Measurements from ENCODE around the gene IRF5.

IRF5 gene

DNA sequence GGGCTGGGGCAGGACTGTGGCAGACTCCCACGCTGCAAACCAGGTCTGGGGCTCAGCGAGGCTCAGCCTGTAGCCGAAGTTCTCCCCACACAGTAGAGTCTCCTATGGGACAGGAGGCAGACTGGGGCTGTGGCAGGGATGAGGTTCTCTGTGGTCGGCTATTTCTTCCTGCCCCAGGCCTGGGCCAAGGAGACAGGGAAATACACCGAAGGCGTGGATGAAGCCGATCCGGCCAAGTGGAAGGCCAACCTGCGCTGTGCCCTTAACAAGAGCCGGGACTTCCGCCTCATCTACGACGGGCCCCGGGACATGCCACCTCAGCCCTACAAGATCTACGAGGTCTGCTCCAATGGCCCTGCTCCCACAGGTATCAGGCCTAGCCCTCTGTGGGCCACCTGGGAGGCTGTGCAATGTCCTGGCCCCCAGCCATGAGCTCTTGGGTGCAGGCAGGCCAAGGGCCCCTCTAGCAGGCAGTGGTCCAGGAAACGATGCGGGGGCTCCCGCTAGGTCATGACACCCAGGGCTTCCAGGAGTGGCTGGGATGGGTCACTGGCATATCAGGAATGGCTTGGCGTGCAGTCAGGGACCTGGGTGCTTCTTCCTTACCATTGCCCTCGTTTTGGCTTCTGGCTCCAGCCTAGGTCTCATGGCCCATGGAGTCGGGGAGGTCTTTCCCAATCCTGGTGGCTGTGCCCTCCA, 8.1 kb downstream of the IRF5 start:
- Histone ChIP-seq H4K20me1 (ENCODE audit: insufficient read depth) (no peaks in the 10 kb centered on the region), H3K27me3 (ENCODE audit: insufficient read depth, low read depth) (no peaks in the 10 kb centered on the region), H3K4me3 (IDR thresholded peaks at IDR 0.05; ENCODE audit: insufficient read depth, low read depth, low read length) (no peak overlapping the region), H3K4me2 (no peak overlapping the region), H3K36me3 (ENCODE audit: insufficient read depth) (no peaks in the 10 kb centered on the region), H3K27ac (no peak overlapping the region), H3K79me2 (ENCODE audit: insufficient read depth, low read depth) (no peaks in the 10 kb centered on the region), H3K9ac (no peak overlapping the region), H2AFZ (ENCODE audit: low read depth) (no peak overlapping the region), H3K4me1 (ENCODE audit: low read depth, poor library complexity, severe bottlenecking) (peaks cover 13% of the 10 kb centered on the region)
- TF ChIP-seq, protein P1, sequence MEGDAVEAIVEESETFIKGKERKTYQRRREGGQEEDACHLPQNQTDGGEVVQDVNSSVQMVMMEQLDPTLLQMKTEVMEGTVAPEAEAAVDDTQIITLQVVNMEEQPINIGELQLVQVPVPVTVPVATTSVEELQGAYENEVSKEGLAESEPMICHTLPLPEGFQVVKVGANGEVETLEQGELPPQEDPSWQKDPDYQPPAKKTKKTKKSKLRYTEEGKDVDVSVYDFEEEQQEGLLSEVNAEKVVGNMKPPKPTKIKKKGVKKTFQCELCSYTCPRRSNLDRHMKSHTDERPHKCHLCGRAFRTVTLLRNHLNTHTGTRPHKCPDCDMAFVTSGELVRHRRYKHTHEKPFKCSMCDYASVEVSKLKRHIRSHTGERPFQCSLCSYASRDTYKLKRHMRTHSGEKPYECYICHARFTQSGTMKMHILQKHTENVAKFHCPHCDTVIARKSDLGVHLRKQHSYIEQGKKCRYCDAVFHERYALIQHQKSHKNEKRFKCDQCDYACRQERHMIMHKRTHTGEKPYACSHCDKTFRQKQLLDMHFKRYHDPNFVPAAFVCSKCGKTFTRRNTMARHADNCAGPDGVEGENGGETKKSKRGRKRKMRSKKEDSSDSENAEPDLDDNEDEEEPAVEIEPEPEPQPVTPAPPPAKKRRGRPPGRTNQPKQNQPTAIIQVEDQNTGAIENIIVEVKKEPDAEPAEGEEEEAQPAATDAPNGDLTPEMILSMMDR (conservative IDR thresholded peaks at IDR 0.05; ENCODE audit: low read depth, low read length): no peak

DNA sequence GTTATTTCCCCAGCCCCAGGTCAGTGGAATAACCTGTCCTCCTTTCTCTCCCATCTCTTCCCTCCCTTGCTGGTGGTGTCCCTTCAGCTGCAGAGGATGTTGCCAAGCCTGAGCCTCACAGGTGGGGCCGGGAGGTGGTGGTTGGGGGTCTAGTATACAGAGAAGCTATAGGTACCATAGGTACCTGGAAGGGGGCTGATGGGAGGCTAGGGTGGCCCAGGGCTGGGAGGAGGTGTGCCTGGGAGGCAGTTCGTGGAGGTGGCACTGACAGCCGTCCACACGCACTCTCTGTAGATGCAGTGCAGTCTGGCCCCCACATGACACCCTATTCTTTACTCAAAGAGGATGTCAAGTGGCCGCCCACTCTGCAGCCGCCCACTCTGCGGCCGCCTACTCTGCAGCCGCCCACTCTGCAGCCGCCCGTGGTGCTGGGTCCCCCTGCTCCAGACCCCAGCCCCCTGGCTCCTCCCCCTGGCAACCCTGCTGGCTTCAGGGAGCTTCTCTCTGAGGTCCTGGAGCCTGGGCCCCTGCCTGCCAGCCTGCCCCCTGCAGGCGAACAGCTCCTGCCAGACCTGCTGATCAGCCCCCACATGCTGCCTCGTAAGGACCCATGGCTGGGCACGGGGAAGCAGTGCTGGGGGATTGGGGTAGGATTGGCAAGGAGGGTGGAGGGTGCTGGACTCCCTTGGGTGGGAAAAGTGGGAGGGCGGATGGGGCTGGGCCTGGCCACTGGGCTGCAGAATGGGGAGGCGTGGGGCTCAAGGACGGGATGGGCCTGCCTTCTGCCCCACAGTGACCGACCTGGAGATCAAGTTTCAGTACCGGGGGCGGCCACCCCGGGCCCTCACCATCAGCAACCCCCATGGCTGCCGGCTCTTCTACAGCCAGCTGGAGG, 9.5 kb downstream of the IRF5 start:
- TF ChIP-seq, protein P1 (conservative IDR thresholded peaks at IDR 0.05; ENCODE audit: low read depth, low read length): peak; percentile 48
- Histone ChIP-seq H3K36me3 (ENCODE audit: insufficient read depth) (no peaks in the 10 kb centered on the region), H3K4me2 (no peak overlapping the region), H4K20me1 (ENCODE audit: insufficient read depth) (no peaks in the 10 kb centered on the region), H2AFZ (ENCODE audit: low read depth) (no peak overlapping the region), H3K4me1 (ENCODE audit: low read depth, poor library complexity, severe bottlenecking) (no peaks in the 10 kb centered on the region), H3K9ac (no peak overlapping the region), H3K27ac (no peak overlapping the region), H3K4me3 (IDR thresholded peaks at IDR 0.05; ENCODE audit: insufficient read depth, low read depth, low read length) (no peak overlapping the region), H3K27me3 (ENCODE audit: insufficient read depth, low read depth) (no peaks in the 10 kb centered on the region), H3K79me2 (ENCODE audit: insufficient read depth, low read depth) (no peaks in the 10 kb centered on the region)

GRCh38 chr7:128947854-128948253, 10.1 kb downstream of the IRF5 start:
- H3K36me3 ChIP-seq (ENCODE audit: insufficient read depth): no peaks in the 10 kb centered on the region
- H2AFZ ChIP-seq (ENCODE audit: low read depth): no peak overlapping the region
- H3K79me2 ChIP-seq (ENCODE audit: insufficient read depth, low read depth): no peaks in the 10 kb centered on the region
- no peak overlapping the region for H3K4me2 ChIP-seq
- TF ChIP-seq, protein P1 (conservative IDR thresholded peaks at IDR 0.05; ENCODE audit: low read depth, low read length): no peak
- no peaks in the 10 kb centered on the region for H3K27me3 ChIP-seq (ENCODE audit: insufficient read depth, low read depth)
- no peaks in the 10 kb centered on the region for H4K20me1 ChIP-seq (ENCODE audit: insufficient read depth)
- H3K4me3 ChIP-seq (IDR thresholded peaks at IDR 0.05; ENCODE audit: insufficient read depth, low read depth, low read length): no peak overlapping the region
- H3K27ac ChIP-seq: no peak overlapping the region
- H3K4me1 ChIP-seq (ENCODE audit: low read depth, poor library complexity, severe bottlenecking): no peaks in the 10 kb centered on the region
- H3K9ac ChIP-seq: no peak overlapping the region

GRCh38 chr7:128948312-128948973, 10.7 kb downstream of the IRF5 start:
- H3K4me1 ChIP-seq (ENCODE audit: low read depth, poor library complexity, severe bottlenecking): no peaks in the 10 kb centered on the region
- no peak overlapping the region for H3K4me2 ChIP-seq
- H2AFZ ChIP-seq (ENCODE audit: low read depth): no peak overlapping the region
- no peaks in the 10 kb centered on the region for H3K36me3 ChIP-seq (ENCODE audit: insufficient read depth)
- H3K27ac ChIP-seq: no peak overlapping the region
- no peaks in the 10 kb centered on the region for H4K20me1 ChIP-seq (ENCODE audit: insufficient read depth)
- no peak overlapping the region for H3K9ac ChIP-seq
- H3K4me3 ChIP-seq (IDR thresholded peaks at IDR 0.05; ENCODE audit: insufficient read depth, low read depth, low read length): no peak overlapping the region
- H3K79me2 ChIP-seq (ENCODE audit: insufficient read depth, low read depth): no peaks in the 10 kb centered on the region
- TF ChIP-seq, protein P1 (conservative IDR thresholded peaks at IDR 0.05; ENCODE audit: low read depth, low read length): no peak
- no peaks in the 10 kb centered on the region for H3K27me3 ChIP-seq (ENCODE audit: insufficient read depth, low read depth)

Measured in KMS-11 (cell line).